T47D (cell line): ENCODE data around the gene TPD52L2.
A peak's percentile ranks its signal among the peaks of the same experiment; 100 is the strongest.

Source experiments
- DNase-seq, 2 experiments: peaks; one replicate each; pipeline versions ENCODE4 v3.0.0 to v3.0.0-alpha.2; 2011 to 2012; ENCODE audit warnings: low read depth in 1 of 2, low spot score in 1 of 2
- JUND ChIP-seq: IDR thresholded peaks from 2 replicates; pipeline ENCODE4 v1.6.1; 2012; ENCODE audit warnings: low read depth
- in situ Hi-C: cut with HindIII; loops from 2 replicates; pipeline ENCODE4 v1.10.0; 2016; ENCODE audit warnings: low sequenced_read_pairs, low pct_unique_long_range_greater_than_20kb

The TPD52L2 gene

DNA sequence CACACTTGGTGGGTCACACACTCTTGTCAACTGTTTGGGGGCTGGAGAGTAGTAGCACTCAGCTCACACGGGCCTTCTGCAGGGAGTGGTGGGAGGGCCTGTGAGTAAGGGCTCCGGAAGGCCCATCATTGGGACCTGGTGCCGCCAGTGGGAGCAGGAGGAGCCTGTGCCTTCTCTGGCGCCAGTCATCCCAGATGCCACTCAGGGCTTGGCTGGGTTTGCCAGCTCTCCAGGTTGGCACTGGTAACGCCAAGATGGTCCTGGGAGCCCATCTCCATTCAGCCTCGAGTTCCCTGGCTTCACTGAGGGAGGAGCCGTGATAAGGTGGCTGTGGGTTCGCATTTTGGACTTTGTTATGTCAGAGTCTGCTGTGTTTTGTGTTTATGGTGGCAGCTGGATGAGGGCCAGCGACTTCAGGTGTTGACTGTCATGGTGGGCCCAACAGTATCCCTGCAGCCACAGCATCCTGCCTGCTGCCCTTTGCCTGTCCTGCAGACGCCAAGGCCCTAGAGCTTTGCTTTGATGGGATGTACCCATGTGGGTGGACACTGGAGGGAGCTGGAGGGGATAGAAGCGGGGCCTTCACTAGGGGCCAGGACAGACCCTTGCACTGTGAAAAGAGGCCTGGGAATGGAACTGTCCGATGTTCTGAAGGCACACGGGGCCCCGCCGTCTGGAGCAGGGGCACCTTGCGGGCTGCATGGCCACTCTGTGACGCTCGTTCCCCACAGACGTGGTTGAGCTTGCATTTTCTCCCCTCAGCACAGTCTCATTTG, 16.6 kb downstream of the TPD52L2 start:
- no peak for DNase-seq
- no peak for TF ChIP-seq JUND
- in situ Hi-C loops = no loop called here

GRCh38 chr20:63882257-63883200, 17.5 kb downstream of the TPD52L2 start:
- no peak for TF ChIP-seq JUND
- DNase-seq = no peak
- in situ Hi-C loops = no loop called here

- TF ChIP-seq JUND = no peak
- no peak for DNase-seq
- in situ Hi-C loops = no loop called here
These were observed 18.1 kb downstream of the TPD52L2 start for GRCh38 chr20:63883201-63883593.

DNA sequence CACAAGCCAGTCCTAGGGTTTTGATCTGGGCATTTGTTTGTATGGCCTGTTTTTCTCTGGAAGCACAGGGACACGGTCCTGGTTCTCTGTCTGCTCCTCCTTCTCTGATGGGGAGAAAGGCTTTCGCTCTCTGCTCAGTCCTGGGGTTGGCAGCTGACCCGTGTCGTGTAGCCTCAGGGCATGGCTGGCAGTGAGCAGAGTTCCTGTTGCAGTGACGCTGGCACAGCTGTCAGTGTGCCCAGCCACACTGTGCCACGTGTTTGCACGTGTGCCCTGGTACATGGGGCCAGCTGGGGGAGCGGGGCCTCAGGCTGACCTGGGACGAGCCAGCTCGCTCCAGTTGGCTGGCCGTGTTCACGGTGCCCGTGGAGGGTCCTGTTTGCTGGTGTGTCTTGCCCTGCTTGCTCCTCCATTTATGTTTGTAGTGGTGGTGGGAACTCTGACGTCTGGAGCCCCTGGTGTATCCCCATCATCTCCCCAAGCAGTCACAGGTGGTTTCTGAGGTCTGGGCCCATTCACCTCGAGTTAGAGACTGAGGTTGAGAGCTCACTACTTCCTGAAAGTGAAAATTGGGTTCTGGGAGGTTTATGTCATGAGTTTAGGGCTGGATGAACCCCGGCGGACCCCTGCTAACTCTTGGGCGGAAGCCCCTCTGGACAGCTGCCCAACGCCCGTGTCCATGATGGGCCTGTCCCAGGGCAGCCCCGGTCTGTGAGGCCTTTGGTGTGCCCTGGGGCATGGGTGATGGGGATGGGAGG, 19.6 kb downstream of the TPD52L2 start:
- no peak for TF ChIP-seq JUND
- in situ Hi-C loops = no loop called here

DNA sequence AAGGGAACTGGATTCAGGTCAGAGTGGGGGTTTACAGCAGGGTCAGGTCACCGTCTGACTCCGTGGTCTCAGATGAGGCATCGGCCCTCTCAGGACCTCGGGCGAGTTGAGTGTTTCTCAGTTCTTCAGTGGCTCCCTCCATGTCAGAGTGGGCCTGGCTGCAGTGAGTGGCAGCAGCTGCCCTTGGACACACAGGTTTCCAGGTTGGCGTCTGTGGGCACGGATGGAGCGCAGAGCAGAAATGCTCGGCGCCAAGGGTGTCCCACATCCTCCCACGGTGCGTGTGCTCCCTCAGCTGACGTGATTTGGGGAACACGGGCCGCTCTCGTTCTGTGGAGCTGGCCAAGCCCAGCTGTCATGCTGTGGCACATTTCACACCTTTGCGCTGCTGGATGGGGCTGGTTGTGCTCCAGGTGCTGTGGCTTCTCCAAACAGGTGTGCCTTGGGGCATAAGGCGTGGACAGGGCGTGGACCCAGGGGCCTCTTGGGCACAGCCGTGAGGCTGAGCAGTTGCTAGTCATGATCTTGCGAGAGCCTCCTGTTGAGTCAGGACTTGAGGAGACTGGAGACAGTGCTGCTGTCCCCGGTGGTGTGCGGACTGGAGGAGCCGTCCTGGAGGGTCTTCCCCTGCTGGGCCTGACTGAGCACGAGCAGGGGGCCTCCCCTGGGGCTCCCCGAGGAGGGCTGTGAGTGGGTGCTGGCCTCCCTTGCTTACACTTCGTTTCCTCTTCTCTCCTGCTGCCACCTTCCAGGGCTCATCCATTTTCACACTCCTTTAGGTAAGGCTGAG, 20.4 kb downstream of the TPD52L2 start:
- no peak for TF ChIP-seq JUND
- in situ Hi-C loops = no loop called here
- DNase-seq = no peak

More for the DNA sequence above, 19.6 kb downstream of the TPD52L2 start:
- peak in 1 of 2 experiments; percentile 61 for DNase-seq

GRCh38 chr20:63886054-63886419, 21.0 kb downstream of the TPD52L2 start:
- TF ChIP-seq JUND = no peak
- no peak for DNase-seq
- in situ Hi-C loops = no loop called here

GRCh38 chr20:63886921-63887320, 21.9 kb downstream of the TPD52L2 start:
- no peak for DNase-seq
- in situ Hi-C loops = no loop called here
- TF ChIP-seq JUND = no peak

DNA sequence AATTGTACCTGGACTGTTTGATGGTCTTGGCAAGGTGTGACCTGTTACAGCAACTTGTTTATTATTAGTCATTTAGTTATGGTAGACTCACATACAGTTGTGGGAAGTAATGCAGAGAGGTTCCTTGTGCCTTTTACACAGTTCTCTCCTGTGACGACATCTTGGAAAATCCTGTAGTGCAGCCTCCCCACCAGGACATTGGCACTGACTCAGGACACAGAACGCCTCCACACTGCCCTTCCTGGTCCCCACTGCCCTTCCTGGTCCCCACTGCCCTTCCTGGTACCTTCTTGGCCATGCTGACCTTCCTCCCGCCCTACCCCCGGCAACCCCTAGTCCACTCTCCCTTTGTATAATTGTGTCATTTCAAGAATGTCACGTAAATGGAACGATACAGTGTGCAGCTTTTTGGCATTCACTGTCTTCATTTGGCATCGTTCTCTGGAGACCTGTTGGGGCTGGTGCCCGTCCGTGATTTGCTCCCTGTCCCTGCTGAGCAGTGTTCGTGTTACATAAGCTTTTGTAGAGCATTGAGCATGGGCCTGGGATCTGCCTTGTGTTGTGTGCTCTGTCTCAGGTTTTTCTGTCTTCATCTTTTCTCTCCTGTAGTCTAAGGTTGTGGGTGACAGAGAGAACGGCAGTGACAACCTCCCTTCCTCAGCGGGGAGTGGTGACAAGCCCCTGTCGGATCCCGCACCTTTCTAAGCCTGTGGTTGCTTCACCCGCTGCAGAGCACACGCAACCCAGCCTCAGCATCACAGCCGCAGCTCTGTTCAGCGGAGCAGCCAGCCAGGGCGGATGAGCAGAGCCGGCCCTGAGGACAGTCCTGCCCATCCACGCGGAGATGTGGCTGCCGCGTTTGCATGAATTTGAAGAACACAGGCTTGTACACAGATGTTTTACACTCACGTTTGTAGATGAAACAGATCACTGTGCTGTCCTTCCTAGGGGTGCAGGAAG, 24.5 kb downstream of the TPD52L2 start:
- TF ChIP-seq JUND = no peak
- DNase-seq = peak in 1 of 2 experiments; percentile 41
- in situ Hi-C loops = no loop called here

DNA sequence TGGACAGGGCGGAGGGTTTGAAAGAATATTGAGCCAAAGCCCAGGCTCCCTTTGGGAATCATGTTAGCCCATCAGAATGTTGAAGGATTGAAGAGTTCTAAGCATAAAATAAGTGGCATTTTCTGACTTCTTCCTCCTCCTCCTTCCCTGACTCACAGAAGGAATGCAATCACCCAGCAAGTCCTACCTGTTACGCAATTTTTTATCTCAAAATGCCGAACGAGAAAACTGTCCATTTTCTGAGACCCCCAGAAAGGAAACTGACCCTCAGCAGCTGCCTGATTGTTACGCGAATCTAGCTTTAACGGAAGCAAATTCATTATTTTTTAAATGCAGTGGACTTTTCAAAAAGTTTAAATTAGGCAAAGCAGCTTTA, 25.1 kb downstream of the TPD52L2 start:
- in situ Hi-C loops = no loop called here
- TF ChIP-seq JUND = no peak
- DNase-seq = no peak

DNA sequence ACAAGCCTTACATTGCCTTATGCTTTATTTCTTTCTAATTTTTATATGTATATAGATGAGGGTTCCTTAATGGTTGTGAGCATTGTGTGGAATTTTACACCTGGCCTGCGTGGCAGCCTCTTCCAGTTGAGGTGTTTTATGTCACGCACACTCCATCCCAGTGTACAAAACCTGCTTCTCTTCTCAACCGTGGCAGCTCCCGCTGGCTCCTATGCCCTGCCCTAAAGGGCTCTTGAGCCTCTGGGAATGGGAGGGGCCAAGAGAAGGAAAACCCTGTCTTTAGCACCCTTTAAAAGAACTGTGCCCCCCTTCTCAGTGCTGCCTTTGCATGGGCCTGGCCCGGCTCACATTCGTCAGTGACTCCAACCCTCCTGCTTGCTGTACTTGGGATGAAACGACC, 25.5 kb downstream of the TPD52L2 start:
- in situ Hi-C loops = no loop called here
- no peak for DNase-seq
- no peak for TF ChIP-seq JUND
